HepG2 (cell line): ENCODE measurements around the gene GPATCH3. TPM values are rescaled to one million over a fixed set of nuclear protein-coding genes. Genes with fewer than 3 reads are reported as not detected.
A peak's percentile ranks its signal among the peaks of the same experiment; 100 is the strongest.
"Not testable (repeated sequence)": the region's sequence is repeated elsewhere in the genome, so short reads cannot be mapped to it uniquely, and the experiment has no call there.

Experiments used
- ARID4A ChIP-seq: sonication (generic); formaldehyde crosslinking; IDR thresholded peaks from 2 replicates; pipeline ENCODE4 v1.5.0; 2020; ENCODE audit warnings: mild to moderate bottlenecking, missing genetic modification reagents, borderline replicate concordance
- CEBPG ChIP-seq: IDR thresholded peaks from 2 replicates; pipeline ENCODE4 v1.6.1; 2016
- CREB1 ChIP-seq, 2 experiments: fragments of 450-650 bp in 1 of 2; IDR thresholded peaks; 2 replicates each; pipeline ENCODE4 v1.6.1; 2016 to 2017; ENCODE audit warnings: control low read depth in 1 of 2, mild to moderate bottlenecking in 1 of 2, missing compliant biosample characterization in 1 of 2, missing genetic modification characterization in 1 of 2
- EED ChIP-seq: sonication (generic); formaldehyde crosslinking; IDR thresholded peaks from 2 replicates; pipeline ENCODE4 v1.5.0; 2020; ENCODE audit warnings: mild to moderate bottlenecking, missing genetic modification reagents
- FOXJ3 ChIP-seq: sonication (generic); formaldehyde crosslinking; IDR thresholded peaks from 2 replicates; pipeline ENCODE4 v1.4.0; 2020; ENCODE audit warnings: missing genetic modification reagents, mild to moderate bottlenecking, borderline replicate concordance
- HIVEP1 ChIP-seq: sonication (generic); formaldehyde crosslinking; IDR thresholded peaks from 2 replicates; pipeline ENCODE4 v1.4.0; 2020; ENCODE audit warnings: mild to moderate bottlenecking, missing genetic modification reagents
- KDM1A ChIP-seq: IDR thresholded peaks from 2 replicates; pipeline ENCODE4 v1.6.1; 2016; ENCODE audit warnings: missing compliant biosample characterization
- KDM2A ChIP-seq: sonication (generic); formaldehyde crosslinking; IDR thresholded peaks from 2 replicates; pipeline ENCODE4 v1.4.0; 2020; ENCODE audit warnings: low read depth, missing genetic modification reagents, borderline replicate concordance
- MAZ ChIP-seq, 2 experiments: sonication (generic) in 1 of 2; formaldehyde crosslinking in 1 of 2; IDR thresholded peaks; 2 replicates each; pipeline versions ENCODE4 v1.5.0 to v1.6.1; 2012 to 2020; ENCODE audit warnings: low read depth in 2 of 2, mild to moderate bottlenecking in 2 of 2, borderline replicate concordance in 1 of 2, improper control_type of control experiment in 1 of 2, low read length in 1 of 2, missing genetic modification reagents in 1 of 2, moderate library complexity in 1 of 2
- NR2F1 ChIP-seq, 2 experiments: fragments of 450-650 bp in 1 of 2; formaldehyde crosslinking in 1 of 2; IDR thresholded peaks; 2 replicates each; pipeline versions ENCODE4 v1.5.0 to v1.6.1; 2016 to 2020; ENCODE audit warnings: mild to moderate bottlenecking in 1 of 2, missing compliant biosample characterization in 1 of 2, missing genetic modification reagents in 1 of 2, moderate library complexity in 1 of 2
- PITX1 ChIP-seq: sonication (generic); formaldehyde crosslinking; IDR thresholded peaks from 2 replicates; pipeline ENCODE4 v1.5.1; 2020; ENCODE audit warnings: mild to moderate bottlenecking, missing genetic modification reagents
- TBX2 ChIP-seq: sonication (generic); formaldehyde crosslinking; IDR thresholded peaks from 2 replicates; pipeline ENCODE4 v1.5.0; 2020; ENCODE audit warnings: missing genetic modification reagents, mild to moderate bottlenecking, borderline replicate concordance
- ZBTB7B ChIP-seq: sonication (generic); formaldehyde crosslinking; IDR thresholded peaks from 2 replicates; pipeline ENCODE4 v1.4.0; 2020; ENCODE audit warnings: missing genetic modification reagents
- ZNF121 ChIP-seq: sonication (generic); formaldehyde crosslinking; IDR thresholded peaks from 2 replicates; pipeline ENCODE4 v1.5.0; 2020; ENCODE audit warnings: mild to moderate bottlenecking, missing genetic modification reagents
- ZNF331 ChIP-seq: sonication (generic); formaldehyde crosslinking; IDR thresholded peaks from 2 replicates; pipeline ENCODE4 v1.4.0; 2020; ENCODE audit warnings: missing genetic modification reagents
- polyA plus RNA-seq, 8 experiments: library from polyadenylated mRNA; depleted of rRNA in 3 of 8; stranded (reverse) in 7 of 8; unstranded in 1 of 8; fragments of >200 nt; fragmentation: Illumina TruSeq in 4 of 8; extraction: Trizol in 4 of 8; gene quantifications; 2 replicates each; pipeline versions ENCODE4 v1.2.1 to v1.2.3, GENCODE V29; 2011 to 2016; ENCODE audit warnings: low read depth in 4 of 8, missing spikeins in 1 of 8, mixed read lengths in 1 of 8; ENCODE audit not compliant: insufficient read depth in 1 of 8
- total RNA-seq, 5 experiments: library from RNA; depleted of rRNA; stranded (reverse); fragments of >200 nt; fragmentation: Illumina TruSeq; extraction: Trizol; gene quantifications; 2 replicates each; pipeline ENCODE4 v1.2.3, GENCODE V29; 2016; ENCODE audit warnings: low read depth in 1 of 5
- TF ChIP-seq, protein P1 (sequence below): sonication (generic); formaldehyde crosslinking; IDR thresholded peaks from 2 replicates; pipeline ENCODE4 v1.4.0; 2020; ENCODE audit warnings: mild to moderate bottlenecking, missing genetic modification reagents, borderline replicate concordance
- TF ChIP-seq, protein P2 (sequence below): sonication (generic); formaldehyde crosslinking; IDR thresholded peaks from 2 replicates; pipeline ENCODE4 v1.4.0; 2020; ENCODE audit warnings: missing genetic modification reagents

GPATCH3 gene
- total and polyA plus RNA-seq, 2 of the 13 experiments (the other 11 are each of a cell fraction or from before 2014, with no cell fraction given), result 8.3 to 11.0 TPM

GRCh38 chr1:26881611-26882010, 18.7 kb downstream of the GPATCH3 start (continued):
- TF ChIP-seq, protein P1, sequence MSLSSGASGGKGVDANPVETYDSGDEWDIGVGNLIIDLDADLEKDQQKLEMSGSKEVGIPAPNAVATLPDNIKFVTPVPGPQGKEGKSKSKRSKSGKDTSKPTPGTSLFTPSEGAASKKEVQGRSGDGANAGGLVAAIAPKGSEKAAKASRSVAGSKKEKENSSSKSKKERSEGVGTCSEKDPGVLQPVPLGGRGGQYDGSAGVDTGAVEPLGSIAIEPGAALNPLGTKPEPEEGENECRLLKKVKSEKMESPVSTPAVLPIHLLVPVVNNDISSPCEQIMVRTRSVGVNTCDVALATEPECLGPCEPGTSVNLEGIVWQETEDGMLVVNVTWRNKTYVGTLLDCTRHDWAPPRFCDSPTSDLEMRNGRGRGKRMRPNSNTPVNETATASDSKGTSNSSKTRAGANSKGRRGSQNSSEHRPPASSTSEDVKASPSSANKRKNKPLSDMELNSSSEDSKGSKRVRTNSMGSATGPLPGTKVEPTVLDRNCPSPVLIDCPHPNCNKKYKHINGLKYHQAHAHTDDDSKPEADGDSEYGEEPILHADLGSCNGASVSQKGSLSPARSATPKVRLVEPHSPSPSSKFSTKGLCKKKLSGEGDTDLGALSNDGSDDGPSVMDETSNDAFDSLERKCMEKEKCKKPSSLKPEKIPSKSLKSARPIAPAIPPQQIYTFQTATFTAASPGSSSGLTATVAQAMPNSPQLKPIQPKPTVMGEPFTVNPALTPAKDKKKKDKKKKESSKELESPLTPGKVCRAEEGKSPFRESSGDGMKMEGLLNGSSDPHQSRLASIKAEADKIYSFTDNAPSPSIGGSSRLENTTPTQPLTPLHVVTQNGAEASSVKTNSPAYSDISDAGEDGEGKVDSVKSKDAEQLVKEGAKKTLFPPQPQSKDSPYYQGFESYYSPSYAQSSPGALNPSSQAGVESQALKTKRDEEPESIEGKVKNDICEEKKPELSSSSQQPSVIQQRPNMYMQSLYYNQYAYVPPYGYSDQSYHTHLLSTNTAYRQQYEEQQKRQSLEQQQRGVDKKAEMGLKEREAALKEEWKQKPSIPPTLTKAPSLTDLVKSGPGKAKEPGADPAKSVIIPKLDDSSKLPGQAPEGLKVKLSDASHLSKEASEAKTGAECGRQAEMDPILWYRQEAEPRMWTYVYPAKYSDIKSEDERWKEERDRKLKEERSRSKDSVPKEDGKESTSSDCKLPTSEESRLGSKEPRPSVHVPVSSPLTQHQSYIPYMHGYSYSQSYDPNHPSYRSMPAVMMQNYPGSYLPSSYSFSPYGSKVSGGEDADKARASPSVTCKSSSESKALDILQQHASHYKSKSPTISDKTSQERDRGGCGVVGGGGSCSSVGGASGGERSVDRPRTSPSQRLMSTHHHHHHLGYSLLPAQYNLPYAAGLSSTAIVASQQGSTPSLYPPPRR, result peak; percentile 74; the same call in 1 of the 2 replicates
- TF ChIP-seq HIVEP1 (CRISPR knock-in tag) (0 out of 2 replicates have a peak, but pooled peaks have one; percentile 63), KDM1A (peak; percentile 96; the same call in 1 of the 2 replicates), KDM2A (CRISPR knock-in tag) (peak; percentile 47; the same call in 1 of the 2 replicates), ZNF331 (CRISPR knock-in tag) (0 out of 2 replicates have a peak, but pooled peaks have one; percentile 33), CEBPG (CRISPR knock-in tag) (peak; percentile 95), ARID4A (CRISPR knock-in tag) (peak; percentile 59; the same call in 1 of the 2 replicates), CREB1 (CRISPR knock-in tag; IDR thresholded peaks at IDR 0.05) (0 out of 2 replicates have a peak, but pooled peaks have one; percentile 44), PITX1 (CRISPR knock-in tag) (peak; percentile 39; the same call in 1 of the 2 replicates), TBX2 (CRISPR knock-in tag) (peak; percentile 72; the same call in 1 of the 2 replicates), MAZ (CRISPR knock-in tag; IDR thresholded peaks at IDR 0.05; ENCODE audit: low read depth) (peak; percentile 35; the same call in 1 of the 2 replicates), EED (CRISPR knock-in tag) (0 out of 2 replicates have a peak, but pooled peaks have one; percentile 24), ZBTB7B (CRISPR knock-in tag) (0 out of 2 replicates have a peak, but pooled peaks have one; percentile 22), NR2F1 (CRISPR knock-in tag; IDR thresholded peaks at IDR 0.05) (peak; percentile 72 to 90), ZNF121 (CRISPR knock-in tag) (peak; percentile 100), FOXJ3 (CRISPR knock-in tag) (peak; percentile 91)
- not testable (repeated sequence) for TF ChIP-seq CREB1 (IDR thresholded peaks at IDR 0.05); MAZ (IDR thresholded peaks at IDR 0.05; ENCODE audit: borderline replicate concordance, low read depth, low read length)
- TF ChIP-seq, protein P2, sequence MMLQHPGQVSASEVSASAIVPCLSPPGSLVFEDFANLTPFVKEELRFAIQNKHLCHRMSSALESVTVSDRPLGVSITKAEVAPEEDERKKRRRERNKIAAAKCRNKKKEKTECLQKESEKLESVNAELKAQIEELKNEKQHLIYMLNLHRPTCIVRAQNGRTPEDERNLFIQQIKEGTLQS (CRISPR knock-in tag), result peak; percentile 95
